ACC112 (cell line): Measurements from ENCODE around the gene YPEL2.
"Not testable (repeated sequence)": the region's sequence is repeated elsewhere in the genome, so short reads cannot be mapped to it uniquely, and the experiment has no call there.

ENCODE experiments used
- H2AFZ ChIP-seq: fragments of 200-600 bp; sonication (generic); one replicate; pipeline ENCODE4 v1.6.0; 2017; ENCODE audit warnings: antibody characterized with exemption, low read length; ENCODE audit not compliant: unreplicated experiment
- H3K27ac ChIP-seq: fragments of 200-600 bp; sonication (generic); 2 replicates; pipeline ENCODE4 v1.5.1; 2014; ENCODE audit warnings: low read depth, mild to moderate bottlenecking, antibody characterized with exemption, low read length, moderate library complexity
- H3K27me3 ChIP-seq: fragments of 200-600 bp; sonication (generic); 2 replicates; pipeline ENCODE4 v1.6.1; 2014; ENCODE audit warnings: mild to moderate bottlenecking, antibody characterized with exemption, low read length, moderate library complexity, mixed read lengths; ENCODE audit not compliant: insufficient read depth
- H3K36me3 ChIP-seq: fragments of 200-600 bp; sonication (generic); 2 replicates; pipeline ENCODE4 v1.6.1; 2016; ENCODE audit warnings: mild to moderate bottlenecking, antibody characterized with exemption, low read length, moderate library complexity, mixed read lengths; ENCODE audit not compliant: insufficient read depth
- H3K4me1 ChIP-seq: fragments of 200-600 bp; sonication (generic); one replicate; pipeline ENCODE4 v1.6.1; 2016; ENCODE audit warnings: low read length, mixed read lengths; ENCODE audit not compliant: insufficient read depth, unreplicated experiment, control insufficient read depth
- H3K4me3 ChIP-seq: fragments of 200-600 bp; sonication (generic); 2 replicates; pipeline ENCODE4 v1.5.1; 2014; ENCODE audit warnings: mild to moderate bottlenecking, low read depth, low read length
- H3K79me2 ChIP-seq: fragments of 200-600 bp; sonication (generic); one replicate; pipeline ENCODE4 v1.6.0; 2016; ENCODE audit warnings: low read length; ENCODE audit not compliant: control insufficient read depth, unreplicated experiment, insufficient read depth

YPEL2 gene

DNA sequence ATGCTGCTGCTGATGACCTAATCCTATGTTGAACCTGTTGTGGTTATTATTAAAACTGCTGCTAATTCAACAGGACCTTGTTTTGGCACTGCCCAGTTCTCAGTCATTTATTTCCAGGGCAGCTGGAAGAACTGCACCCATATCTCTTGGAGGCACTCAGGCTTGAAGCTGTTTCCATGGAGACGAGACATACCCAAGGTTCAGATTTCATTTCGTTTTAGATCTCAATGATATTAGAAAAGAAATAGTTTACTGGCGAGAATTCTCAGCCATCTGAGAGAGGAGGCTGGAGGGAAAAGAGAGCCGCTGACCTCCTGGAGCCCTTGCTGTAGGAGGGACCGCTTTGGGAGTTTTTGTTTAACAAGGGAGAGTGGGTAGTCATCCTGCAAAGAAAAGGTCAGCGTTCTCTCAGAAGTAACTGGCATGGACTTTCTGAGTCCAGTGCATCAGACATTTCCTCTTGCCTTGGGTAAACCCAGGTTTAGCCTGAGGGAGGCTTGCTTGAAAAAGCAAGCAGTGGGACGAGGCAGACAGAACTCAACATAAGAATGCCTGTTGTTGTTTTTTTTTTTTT lies 75.4 kb downstream of the YPEL2 start:
- Histone ChIP-seq H3K79me2 (no peaks in the 10 kb centered on the region), H3K4me1 (peaks cover 11% of the 10 kb centered on the region), H3K36me3 (no peaks in the 10 kb centered on the region), H3K27me3 (no peaks in the 10 kb centered on the region), H3K4me3 (no peak overlapping the region), H2AFZ (peak overlapping the region; percentile 64), H3K27ac (peak overlapping the region; percentile 55)

DNA sequence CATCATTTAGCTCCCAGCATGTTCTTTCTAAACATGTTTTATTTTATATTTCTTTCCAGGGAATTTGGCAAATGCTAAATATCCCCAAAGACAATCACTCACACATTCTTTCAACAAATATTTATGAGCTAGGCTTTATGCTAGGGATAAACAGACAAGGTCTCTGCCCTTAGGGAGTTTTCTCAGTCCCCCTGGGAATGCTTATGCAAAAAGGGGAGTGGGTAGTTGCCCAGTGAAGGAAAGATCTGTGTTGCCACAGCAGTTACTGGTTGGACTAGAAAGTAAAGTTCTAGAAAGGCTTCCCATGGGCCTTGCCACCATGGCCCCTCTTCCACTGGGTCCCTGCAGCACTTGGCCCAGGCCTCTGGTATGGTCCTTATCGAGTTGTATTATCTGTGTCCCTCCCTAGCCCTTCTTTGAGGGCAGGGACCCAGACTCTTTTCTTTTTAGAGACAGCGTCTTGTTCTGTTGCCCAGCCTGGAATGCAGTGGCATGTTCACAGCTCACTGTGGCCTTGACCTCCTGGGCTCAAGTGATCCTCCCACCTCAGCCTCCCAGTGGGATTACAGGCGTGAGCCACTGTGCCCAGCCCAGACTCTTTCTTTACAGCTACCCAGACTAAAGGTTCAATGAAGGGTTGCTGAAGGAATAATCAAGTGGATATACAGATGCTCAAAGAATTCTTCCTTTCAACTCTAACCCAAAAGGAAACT lies 78.0 kb downstream of the YPEL2 start:
- Histone ChIP-seq H3K36me3 (no peaks in the 10 kb centered on the region), H3K79me2 (no peaks in the 10 kb centered on the region), H2AFZ (no peak overlapping the region), H3K27me3 (no peaks in the 10 kb centered on the region), H3K4me3 (no peak overlapping the region), H3K4me1 (peaks cover 11% of the 10 kb centered on the region), H3K27ac (no peak overlapping the region)

DNA sequence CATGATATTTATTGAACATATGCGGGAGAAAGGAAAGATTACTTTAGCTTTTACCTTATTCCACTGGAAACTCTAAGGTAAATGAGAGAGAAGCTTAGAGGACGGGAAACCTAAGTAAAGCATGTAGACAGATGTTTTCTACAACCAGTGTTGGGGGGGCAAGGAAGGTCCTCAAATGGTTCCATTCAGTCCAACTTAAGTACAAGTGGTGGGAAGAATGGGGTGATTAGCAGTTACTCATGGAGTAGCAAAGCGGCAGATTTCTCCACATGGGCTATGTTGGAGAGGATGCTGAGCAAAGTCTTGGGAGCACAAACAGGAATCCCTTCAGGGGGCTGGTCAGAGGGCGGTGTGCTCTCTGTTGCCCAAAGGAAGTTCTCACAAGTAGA lies 78.6 kb downstream of the YPEL2 start:
- Histone ChIP-seq H2AFZ (no peak overlapping the region), H3K36me3 (no peaks in the 10 kb centered on the region), H3K4me3 (no peak overlapping the region), H3K4me1 (peaks cover 11% of the 10 kb centered on the region), H3K27ac (no peak overlapping the region), H3K79me2 (no peaks in the 10 kb centered on the region), H3K27me3 (no peaks in the 10 kb centered on the region)

DNA sequence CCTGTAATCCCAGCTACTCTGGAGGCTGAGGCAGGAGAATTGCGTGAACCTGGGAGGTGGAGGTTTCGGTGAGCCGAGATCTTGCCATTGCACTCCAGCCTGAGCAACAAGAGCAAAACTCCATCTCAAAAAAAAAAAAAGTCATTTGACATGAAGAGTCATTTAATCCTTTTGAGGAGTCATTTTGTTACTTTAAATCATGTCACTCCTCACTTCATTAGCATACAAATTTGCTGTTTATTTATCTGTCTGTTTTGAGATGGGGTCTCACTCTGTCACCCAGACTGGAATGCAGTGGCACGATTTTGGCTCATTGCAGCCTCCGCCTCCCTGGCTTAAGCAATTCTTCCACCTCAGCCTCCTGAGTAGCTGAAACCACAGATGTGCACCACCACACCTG lies 81.0 kb downstream of the YPEL2 start:
- H3K27me3 ChIP-seq, H3K27ac ChIP-seq, H2AFZ ChIP-seq, H3K36me3 ChIP-seq, H3K79me2 ChIP-seq, H3K4me1 ChIP-seq, H3K4me3 ChIP-seq: not testable (repeated sequence)

DNA sequence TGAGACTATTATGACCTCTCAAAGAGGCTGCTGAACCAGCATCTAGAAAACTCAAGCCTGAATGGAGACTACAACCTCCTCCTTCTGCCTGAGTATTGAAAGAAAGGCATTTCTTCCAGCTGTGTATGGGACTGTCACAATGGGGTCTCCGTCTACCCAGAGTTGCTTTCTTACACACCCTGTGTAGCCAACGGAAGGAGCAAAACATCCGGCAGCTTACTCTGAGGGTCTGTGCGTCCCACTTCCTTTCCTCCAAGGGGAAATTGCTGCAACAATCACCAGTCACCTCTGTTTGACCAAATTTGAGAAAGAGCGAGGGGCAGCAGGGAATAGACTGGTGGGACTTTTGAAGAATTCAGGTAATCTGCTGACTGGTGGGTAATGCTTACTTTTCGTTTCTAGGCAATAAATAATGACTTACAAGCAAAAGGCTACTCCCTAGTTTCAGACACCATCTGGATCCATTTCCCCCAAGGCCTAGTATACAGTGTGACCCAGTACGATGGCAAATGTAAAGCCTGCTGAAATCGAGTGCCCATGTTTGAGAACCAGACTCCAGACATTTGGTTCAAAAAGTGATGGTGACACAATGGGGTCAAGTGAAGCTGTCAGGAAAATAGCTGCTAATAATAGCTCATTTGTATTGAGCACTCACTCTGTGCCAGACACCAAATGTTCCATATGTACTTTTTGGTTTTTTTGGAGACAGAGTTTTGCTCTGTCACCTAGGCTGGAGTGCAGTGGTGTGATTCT lies 81.7 kb downstream of the YPEL2 start:
- H3K27ac ChIP-seq = no peak overlapping the region
- no peaks in the 10 kb centered on the region for H3K27me3 ChIP-seq
- H3K36me3 ChIP-seq = no peaks in the 10 kb centered on the region
- H3K79me2 ChIP-seq = no peaks in the 10 kb centered on the region
- H3K4me1 ChIP-seq = no peaks in the 10 kb centered on the region
- H3K4me3 ChIP-seq = no peak overlapping the region
- no peak overlapping the region for H2AFZ ChIP-seq

DNA sequence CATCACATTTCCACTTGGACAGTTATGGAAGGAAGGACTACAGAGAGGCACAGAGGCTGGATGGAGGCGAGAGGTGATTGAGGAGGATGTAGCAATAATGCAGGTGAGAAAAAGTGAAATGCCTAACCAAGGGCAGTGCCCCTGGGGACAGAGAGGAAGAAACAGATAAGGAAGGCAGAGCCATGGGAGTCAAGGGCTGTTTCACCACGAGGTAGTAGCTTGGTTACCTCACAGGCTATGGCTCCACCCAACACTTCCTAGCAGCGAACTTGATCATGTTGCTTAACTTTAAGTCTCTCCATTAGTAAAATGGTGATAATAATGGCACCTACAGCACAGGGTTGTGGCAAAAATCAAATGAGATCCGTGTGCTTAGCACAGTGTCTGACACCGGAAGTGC lies 83.9 kb downstream of the YPEL2 start:
- H3K27me3 ChIP-seq = no peaks in the 10 kb centered on the region
- H3K79me2 ChIP-seq = no peaks in the 10 kb centered on the region
- H3K36me3 ChIP-seq = no peaks in the 10 kb centered on the region
- no peak overlapping the region for H3K27ac ChIP-seq
- no peak overlapping the region for H2AFZ ChIP-seq
- H3K4me1 ChIP-seq = no peaks in the 10 kb centered on the region
- H3K4me3 ChIP-seq = no peak overlapping the region

DNA sequence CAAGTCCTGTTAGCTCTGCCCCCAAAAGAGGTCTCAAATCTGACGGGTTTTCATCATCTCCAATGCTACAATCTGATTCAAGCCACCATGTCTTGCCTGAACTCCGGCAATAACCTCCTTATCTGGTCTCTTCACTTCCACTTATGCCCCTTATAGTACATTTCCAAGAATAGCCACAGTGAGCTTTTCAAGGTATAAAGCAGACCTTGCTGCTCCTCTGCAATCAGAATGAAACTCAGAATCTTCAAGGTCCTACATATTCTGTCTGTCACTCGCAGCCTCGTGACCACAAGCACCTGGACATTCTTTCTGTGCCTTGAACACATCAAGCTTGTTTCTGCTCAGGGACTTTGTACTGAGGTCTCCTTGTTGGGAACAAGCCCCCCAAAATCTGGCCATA lies 84.7 kb downstream of the YPEL2 start:
- no peaks in the 10 kb centered on the region for H3K79me2 ChIP-seq
- H3K4me3 ChIP-seq = no peak overlapping the region
- H3K36me3 ChIP-seq = no peaks in the 10 kb centered on the region
- no peak overlapping the region for H3K27ac ChIP-seq
- H3K27me3 ChIP-seq = no peaks in the 10 kb centered on the region
- H3K4me1 ChIP-seq = no peaks in the 10 kb centered on the region
- H2AFZ ChIP-seq = no peak overlapping the region

DNA sequence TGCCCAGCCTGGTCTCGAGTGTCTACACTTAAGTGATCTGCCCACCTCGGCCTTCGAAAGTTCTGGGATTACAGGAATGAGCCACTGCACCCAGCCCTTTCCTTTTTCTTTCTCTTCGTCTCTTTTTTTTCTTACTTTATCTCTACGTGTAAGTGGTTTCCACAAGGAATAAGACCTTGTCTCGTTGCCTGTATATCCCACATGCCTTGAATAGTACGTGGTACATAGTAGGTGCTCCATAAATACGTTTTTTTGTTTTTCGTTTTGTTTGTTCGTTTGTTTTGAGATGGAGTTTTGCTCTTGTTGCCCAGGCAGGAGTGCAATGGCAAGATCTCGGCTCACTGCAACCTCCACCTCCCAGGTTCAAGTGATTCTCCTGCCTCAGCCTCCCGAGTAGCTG lies 86.0 kb downstream of the YPEL2 start:
- Histone ChIP-seq H3K79me2 (no peaks in the 10 kb centered on the region), H3K4me3 (no peak overlapping the region), H2AFZ (no peak overlapping the region), H3K27me3 (no peaks in the 10 kb centered on the region), H3K4me1 (peaks cover under 1% of the 10 kb centered on the region), H3K36me3 (no peaks in the 10 kb centered on the region), H3K27ac (no peak overlapping the region)

DNA sequence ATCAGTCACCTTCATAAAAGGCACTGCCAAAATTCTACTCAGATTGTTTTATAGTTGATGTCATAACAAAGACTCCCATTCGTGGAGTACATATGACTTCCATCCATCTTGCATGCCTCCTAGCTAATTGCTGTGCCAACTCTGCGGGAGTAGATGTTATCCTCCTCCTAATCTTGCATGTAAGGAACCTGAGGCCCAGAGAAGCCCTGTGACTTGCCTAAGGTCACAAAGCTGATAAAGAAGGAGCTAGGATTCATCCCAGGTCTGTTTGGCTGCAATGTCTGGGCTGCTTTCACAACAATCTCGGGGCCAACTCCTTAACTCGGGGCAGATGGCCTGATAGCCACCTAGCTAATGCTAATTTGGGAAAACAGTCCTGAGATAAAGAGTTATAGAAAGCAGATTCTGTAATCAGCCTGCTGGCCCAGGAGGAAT lies 87.3 kb downstream of the YPEL2 start:
- Histone ChIP-seq H3K4me3 (no peak overlapping the region), H3K27ac (no peak overlapping the region), H3K36me3 (no peaks in the 10 kb centered on the region), H3K27me3 (no peaks in the 10 kb centered on the region), H3K79me2 (no peaks in the 10 kb centered on the region), H3K4me1 (peaks cover 12% of the 10 kb centered on the region), H2AFZ (peak overlapping the region; percentile 38)

DNA sequence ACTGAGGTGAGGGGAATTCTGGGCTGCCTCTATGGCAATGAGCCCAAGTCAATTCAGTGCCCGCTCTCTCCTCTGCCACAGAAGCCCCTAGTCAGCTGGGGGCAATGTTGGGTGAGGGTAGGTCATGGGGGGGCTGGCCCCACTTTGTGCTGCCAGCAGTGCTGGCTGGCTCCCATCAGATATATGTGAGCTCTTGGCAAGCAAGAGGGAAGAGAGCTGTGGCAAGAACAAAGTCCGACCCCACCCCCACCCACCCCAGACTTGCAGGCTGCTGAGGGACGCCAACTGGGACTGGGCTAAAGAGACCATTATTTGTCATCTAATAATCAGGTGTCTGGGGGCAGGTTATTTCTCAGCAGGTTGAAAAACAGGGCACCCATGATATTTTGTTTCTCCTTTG lies 89.4 kb downstream of the YPEL2 start:
- Histone ChIP-seq H2AFZ (no peak overlapping the region), H3K4me1 (peaks cover 34% of the 10 kb centered on the region), H3K36me3 (no peaks in the 10 kb centered on the region), H3K79me2 (no peaks in the 10 kb centered on the region), H3K4me3 (no peak overlapping the region), H3K27ac (no peak overlapping the region), H3K27me3 (no peaks in the 10 kb centered on the region)

DNA sequence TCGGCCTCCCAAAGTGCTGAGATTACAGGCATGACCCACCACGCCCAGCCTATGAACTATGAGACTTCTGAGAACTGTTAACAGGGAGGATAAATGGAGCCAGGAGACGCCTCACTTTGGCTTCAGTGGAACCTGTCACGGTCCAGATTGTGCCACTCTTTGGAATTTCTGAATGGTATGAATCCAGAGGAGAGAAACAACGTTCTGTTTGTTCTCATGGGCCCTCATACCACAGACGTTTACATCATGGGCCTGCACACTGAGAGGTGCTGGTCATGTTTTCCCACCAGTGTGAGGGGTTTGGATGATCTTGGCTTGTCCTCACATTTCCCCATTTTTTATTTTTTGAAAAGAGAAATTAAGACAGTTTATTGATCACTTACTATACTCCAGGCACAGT lies 90.3 kb downstream of the YPEL2 start:
- Histone ChIP-seq H3K4me3 (no peak overlapping the region), H3K4me1 (peaks cover 42% of the 10 kb centered on the region), H2AFZ (no peak overlapping the region), H3K27me3 (no peaks in the 10 kb centered on the region), H3K36me3 (no peaks in the 10 kb centered on the region), H3K27ac (no peak overlapping the region; the same call in 1 of the 2 replicates), H3K79me2 (no peaks in the 10 kb centered on the region)
